ENCODE results near the gene FAAP100.

Gene FAAP100

GRCh38 chr17:81557276-81558114 lies 5.3 kb upstream of the FAAP100 start:
- DNase-seq (ENCODE audit: low read depth, low spot score): no peak

GRCh38 chr17:81556863-81557262 lies 4.7 kb upstream of the FAAP100 start:
- no peak overlapping the region for H3K4me3 ChIP-seq (ENCODE audit: low read length)
- no peak for DNase-seq (ENCODE audit: low read depth, low spot score)

More at GRCh38 chr17:81557276-81558114, 5.3 kb upstream of the FAAP100 start:
- H3K4me3 ChIP-seq (ENCODE audit: low read length): no peak overlapping the region

- no peak overlapping the region for H3K4me3 ChIP-seq (ENCODE audit: low read length)
- DNase-seq (ENCODE audit: low read depth, low spot score): no peak
Measured at GRCh38 chr17:81556175-81556691, 4.1 kb upstream of the FAAP100 start.

- peak overlapping the region; percentile 82 for H3K4me3 ChIP-seq (ENCODE audit: low read length)
- DNase-seq (ENCODE audit: low read depth, low spot score): peak; percentile 17
Measured at GRCh38 chr17:81553616-81554181, 1.5 kb upstream of the FAAP100 start.

GRCh38 chr17:81553018-81553615 lies 964 bp upstream of the FAAP100 start:
- peak; percentile 86 for DNase-seq (ENCODE audit: low read depth, low spot score)
- H3K4me3 ChIP-seq (ENCODE audit: low read length): peak overlapping the region; percentile 82

- no peak for DNase-seq (ENCODE audit: low read depth, low spot score)
Measured at GRCh38 chr17:81551458-81552243, 502 bp downstream of the FAAP100 start.

GRCh38 chr17:81550830-81551457 lies 1.2 kb downstream of the FAAP100 start:
- H3K4me3 ChIP-seq (ENCODE audit: low read length): peak overlapping the region; percentile 82
- DNase-seq (ENCODE audit: low read depth, low spot score): no peak

More at GRCh38 chr17:81551458-81552243, 502 bp downstream of the FAAP100 start:
- peak overlapping the region; percentile 82 for H3K4me3 ChIP-seq (ENCODE audit: low read length)

- no peak overlapping the region for H3K4me3 ChIP-seq (ENCODE audit: low read length)
- DNase-seq (ENCODE audit: low read depth, low spot score): no peak
Measured at GRCh38 chr17:81550285-81550684, 1.9 kb downstream of the FAAP100 start.

- DNase-seq (ENCODE audit: low read depth, low spot score): no peak
- no peak overlapping the region for H3K4me3 ChIP-seq (ENCODE audit: low read length)
Measured at GRCh38 chr17:81549826-81550225, 2.3 kb downstream of the FAAP100 start.

GRCh38 chr17:81549031-81549557 lies 3.1 kb downstream of the FAAP100 start:
- H3K4me3 ChIP-seq (ENCODE audit: low read length): no peak overlapping the region
- no peak for DNase-seq (ENCODE audit: low read depth, low spot score)

- no peak for DNase-seq (ENCODE audit: low read depth, low spot score)
- H3K4me3 ChIP-seq (ENCODE audit: low read length): no peak overlapping the region
Measured at GRCh38 chr17:81547614-81547982, 4.6 kb downstream of the FAAP100 start.

- no peak for DNase-seq (ENCODE audit: low read depth, low spot score)
- H3K4me3 ChIP-seq (ENCODE audit: low read length): no peak overlapping the region
Measured at GRCh38 chr17:81546906-81547613, 5.1 kb downstream of the FAAP100 start.

GRCh38 chr17:81545160-81545949 lies 6.8 kb downstream of the FAAP100 start:
- DNase-seq (ENCODE audit: low read depth, low spot score): no peak
- H3K4me3 ChIP-seq (ENCODE audit: low read length): no peak overlapping the region

GRCh38 chr17:81544281-81544974 lies 7.7 kb downstream of the FAAP100 start:
- DNase-seq (ENCODE audit: low read depth, low spot score): no peak
- H3K4me3 ChIP-seq (ENCODE audit: low read length): no peak overlapping the region

GRCh38 chr17:81543756-81544155 lies 8.4 kb downstream of the FAAP100 start:
- H3K4me3 ChIP-seq (ENCODE audit: low read length): no peak overlapping the region
- DNase-seq (ENCODE audit: low read depth, low spot score): no peak

GRCh38 chr17:81543339-81543675 lies 8.8 kb downstream of the FAAP100 start:
- H3K4me3 ChIP-seq (ENCODE audit: low read length): no peak overlapping the region
- DNase-seq (ENCODE audit: low read depth, low spot score): no peak
